ENCODE results near the gene ERBIN.
"Not testable (repeated sequence)": the region's sequence is repeated elsewhere in the genome, so short reads cannot be mapped to it uniquely, and the experiment has no call there.

Gene ERBIN

GRCh38 chr5:65916066-65916465 is 10.3 kb upstream of the ERBIN start:
- DNase-seq, result no peak

DNA sequence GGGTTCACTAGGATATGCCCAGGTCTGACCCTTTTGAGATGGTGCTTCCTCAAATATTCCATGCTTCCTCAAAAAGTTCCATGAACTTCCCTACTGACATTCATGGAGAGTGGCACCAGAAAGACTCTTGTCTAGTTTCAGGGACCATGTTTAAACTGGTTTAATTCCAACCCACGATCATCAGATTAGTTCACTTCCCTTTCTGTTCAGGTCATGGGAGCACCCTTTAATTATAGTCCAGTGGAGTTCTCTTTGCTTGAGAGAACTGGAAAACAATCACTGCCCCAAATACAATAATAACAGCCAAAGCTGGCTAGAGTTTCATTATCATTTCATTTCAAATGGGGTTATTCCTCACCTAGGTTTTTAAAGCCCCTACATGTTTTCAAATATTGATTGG is 9.7 kb upstream of the ERBIN start:
- DNase-seq, result no peak

GRCh38 chr5:65919773-65920172 is 6.6 kb upstream of the ERBIN start:
- DNase-seq, result no peak

DNA sequence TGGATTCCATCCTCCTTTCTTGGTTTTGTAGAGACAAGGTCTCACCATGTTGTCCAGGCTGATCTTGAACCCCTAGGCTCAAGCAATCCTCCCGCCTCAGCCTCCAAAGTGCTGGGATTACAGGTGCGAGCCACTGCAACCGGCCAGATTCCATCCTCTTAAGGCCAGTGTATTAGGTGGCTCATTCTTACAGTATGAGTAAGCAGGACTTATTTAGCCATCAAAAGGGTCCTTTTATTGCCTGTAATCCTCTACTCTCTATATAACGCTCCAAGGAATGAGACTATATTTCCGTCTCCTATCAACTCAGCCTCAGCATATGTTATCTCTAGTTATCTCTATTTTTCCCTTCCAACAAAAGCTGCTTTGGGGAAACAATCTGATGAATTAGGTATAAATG is 3.0 kb upstream of the ERBIN start:
- no peak for DNase-seq

GRCh38 chr5:65924366-65925043 is 1.9 kb upstream of the ERBIN start:
- DNase-seq, result no peak

- DNase-seq, result peak; percentile 29
Observed at GRCh38 chr5:65925044-65925600, 1.3 kb upstream of the ERBIN start.

DNA sequence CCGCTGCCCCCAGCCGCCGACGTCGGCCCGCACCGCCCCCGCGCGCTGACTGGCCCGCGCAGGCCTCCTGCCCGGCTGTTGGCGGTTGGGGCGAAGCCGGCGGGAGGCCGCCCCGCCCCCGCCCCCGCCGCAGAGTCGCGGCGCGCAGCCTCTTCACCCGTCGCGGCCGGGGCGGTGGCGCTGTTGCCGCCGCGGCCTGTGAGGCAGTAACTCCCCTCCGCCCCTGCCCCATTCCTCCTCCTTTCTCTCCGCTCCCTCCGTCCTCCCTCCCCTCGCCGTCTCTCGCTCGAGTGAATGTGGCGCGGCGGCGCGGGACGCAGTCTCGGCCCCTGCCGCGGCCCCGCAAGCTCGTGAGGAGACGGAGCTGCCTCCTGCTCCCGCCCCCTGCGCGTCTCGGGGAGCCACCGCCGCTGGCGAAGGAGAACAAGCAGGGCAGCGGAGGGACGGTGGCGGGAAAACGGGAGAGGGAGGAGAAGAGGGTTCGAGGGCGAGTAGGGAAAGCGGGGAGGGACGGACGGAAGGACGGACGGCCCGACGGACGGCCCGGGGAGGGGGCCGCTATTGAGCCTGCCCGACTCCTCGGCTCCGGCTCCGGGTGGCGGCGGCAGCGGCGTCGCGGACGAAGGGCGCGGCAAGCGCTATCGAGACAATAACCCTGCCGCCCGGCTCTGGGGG is 637 bp upstream of the ERBIN start:
- DNase-seq, result peak; percentile 62

GRCh38 chr5:65926893-65927292 is 518 bp downstream of the ERBIN start:
- no peak for DNase-seq

- DNase-seq, result no peak
Observed at GRCh38 chr5:65927503-65928321, 1.3 kb downstream of the ERBIN start.

DNA sequence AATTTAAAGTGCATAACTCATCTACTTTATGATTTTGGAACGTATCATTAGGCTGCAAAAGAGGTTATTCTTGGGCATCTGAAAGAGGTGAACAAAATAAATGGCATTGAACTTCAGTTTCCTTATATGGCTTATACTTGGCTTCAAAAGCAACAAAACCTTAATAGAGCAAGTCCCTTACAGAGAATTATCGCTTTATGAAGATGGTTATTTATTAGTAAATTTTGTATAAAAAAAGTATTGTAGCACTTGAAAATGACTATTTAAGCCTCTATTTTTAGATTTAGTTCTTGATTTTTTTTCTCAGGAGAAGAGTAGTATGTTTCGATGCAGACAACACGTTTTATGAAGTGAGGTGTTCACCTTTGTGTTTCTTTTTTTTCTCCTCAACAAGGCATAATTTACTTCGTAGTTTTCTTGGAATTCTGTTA is 2.0 kb downstream of the ERBIN start:
- no peak for DNase-seq

DNA sequence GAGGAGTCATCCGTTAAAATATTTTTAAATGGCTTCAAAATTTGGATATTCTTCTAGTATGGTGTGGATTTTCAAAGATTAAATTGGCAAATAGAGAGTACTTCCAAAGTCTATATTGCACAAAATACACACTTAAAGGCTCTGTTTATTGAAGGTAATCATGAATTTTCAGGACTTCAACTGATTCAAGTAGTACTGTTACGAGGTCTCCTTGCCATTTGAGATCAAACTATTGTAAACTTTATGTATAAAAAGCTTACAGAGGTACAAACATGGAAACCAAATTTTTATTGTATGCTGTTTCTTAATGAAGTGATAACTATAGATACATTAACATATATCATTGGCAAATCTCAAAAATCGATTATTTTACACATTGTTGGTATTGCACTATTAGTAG is 2.5 kb downstream of the ERBIN start:
- no peak for DNase-seq

GRCh38 chr5:65932676-65933075 is 6.3 kb downstream of the ERBIN start:
- DNase-seq, result no peak

DNA sequence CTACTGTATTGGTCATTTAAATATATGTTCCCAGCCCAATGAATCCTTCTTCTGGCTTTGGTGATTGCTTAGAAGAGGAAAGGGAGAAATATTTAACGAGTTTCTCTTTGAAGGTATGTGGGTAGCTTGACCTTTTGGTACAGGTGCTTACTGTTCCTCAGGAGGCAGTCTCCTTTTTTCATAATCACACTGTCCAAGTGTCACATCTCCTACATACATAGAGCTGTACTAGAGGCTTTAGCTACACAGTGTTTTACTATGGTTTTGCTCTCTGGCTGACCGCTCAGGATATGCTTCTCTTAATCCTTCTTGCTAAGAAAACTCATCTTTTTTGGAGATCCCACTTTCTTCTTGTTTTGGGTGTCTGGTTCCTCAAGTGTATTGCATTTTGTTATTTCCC is 6.9 kb downstream of the ERBIN start:
- no peak for DNase-seq

- no peak for DNase-seq
Observed at GRCh38 chr5:65938256-65938655, 11.9 kb downstream of the ERBIN start.

GRCh38 chr5:65943771-65944170 is 17.4 kb downstream of the ERBIN start:
- no peak for DNase-seq

DNA sequence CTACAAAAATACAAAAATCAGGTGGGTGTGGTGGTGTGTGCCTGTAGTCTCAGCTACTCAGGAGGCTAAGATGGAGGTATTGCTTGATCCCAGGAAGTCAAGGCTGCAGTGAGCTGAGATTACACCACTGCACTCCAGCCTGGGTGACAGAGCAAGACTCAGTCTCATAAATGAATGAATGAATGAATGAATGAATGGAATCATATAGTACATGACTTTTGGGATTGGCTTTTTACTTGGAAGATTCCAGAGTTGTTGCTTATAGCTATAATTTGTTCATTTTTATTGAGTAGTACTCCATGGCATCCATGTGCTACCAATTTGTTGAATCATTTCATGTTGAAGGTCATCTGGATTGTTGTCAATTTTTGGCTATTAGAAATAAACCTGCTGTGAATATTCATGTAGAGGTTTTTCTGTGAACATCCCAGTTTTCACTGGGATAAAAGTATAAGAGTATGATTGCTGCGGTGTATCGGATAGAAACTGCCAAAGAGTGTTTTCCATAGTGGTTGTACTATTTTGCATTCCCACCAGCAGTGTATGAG is 19.9 kb downstream of the ERBIN start:
- DNase-seq, result no peak

DNA sequence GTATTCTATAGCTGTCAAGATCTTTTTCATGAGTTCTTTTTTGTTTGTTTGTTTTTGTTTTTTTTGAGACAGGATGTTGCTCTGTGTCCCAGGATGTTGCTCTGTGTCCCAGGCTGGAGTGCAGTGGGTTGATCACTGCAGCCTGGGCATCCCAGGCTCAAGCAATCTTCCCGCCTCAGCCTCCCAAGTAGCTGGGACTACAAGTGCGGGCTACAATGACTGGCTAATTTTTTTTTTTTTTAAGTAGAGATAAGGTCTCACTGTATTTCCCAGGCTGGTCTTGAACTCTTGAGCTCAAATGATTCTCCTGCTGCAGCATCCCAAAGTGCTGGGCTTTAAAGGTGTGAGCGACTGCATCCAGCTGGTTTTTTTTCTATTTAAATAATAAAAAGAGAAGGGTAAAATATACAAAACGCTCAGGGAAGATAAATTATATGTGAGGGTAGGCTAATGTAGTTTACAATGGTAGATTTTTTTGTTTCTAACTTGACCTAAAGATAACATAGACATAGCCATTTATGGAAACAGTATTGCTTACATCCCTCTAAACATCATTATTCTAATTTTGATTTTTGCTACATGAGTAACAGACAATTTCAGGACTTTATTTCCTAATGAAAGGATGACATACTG is 21.9 kb downstream of the ERBIN start:
- DNase-seq, result no peak

GRCh38 chr5:65951330-65951729 is 25.0 kb downstream of the ERBIN start:
- no peak for DNase-seq

- DNase-seq, result no peak
Observed at GRCh38 chr5:65952259-65952658, 25.9 kb downstream of the ERBIN start.

- no peak for DNase-seq
Observed at GRCh38 chr5:65954200-65954599, 27.8 kb downstream of the ERBIN start.

GRCh38 chr5:65955746-65956145 is 29.4 kb downstream of the ERBIN start:
- DNase-seq, result no peak

GRCh38 chr5:65957703-65958102 is 31.3 kb downstream of the ERBIN start:
- not testable (repeated sequence) for DNase-seq

DNA sequence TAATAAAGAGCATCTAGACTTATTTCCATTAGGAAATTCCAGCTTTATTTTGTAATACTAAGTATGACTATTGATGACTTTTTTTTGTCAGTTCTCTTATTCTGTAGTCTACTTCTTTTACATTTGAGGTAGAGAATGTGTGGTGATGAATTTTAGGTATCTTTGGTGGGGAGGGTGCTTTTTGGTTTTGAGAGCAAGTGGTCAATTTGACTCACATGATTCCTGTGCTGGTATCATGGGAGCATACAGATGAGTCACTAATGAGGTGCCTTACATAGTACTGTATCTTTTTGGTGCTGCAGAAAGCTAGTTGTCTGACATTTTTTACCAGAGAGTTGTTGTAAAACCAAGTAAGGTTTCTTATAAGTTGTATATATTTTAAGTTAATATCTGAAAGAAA is 35.3 kb downstream of the ERBIN start:
- no peak for DNase-seq

Measured in NCI-H1105 (cell line).